AG20443 (cell line): ENCODE measurements around the gene TMEM30B.
"Not testable (repeated sequence)": the region's sequence is repeated elsewhere in the genome, so short reads cannot be mapped to it uniquely, and the experiment has no call there.

Experiments
- DNase-seq: peaks from one replicate; pipeline ENCODE4 v3.0.0; 2012; ENCODE audit warnings: low spot score, mixed read lengths

TMEM30B gene

DNA sequence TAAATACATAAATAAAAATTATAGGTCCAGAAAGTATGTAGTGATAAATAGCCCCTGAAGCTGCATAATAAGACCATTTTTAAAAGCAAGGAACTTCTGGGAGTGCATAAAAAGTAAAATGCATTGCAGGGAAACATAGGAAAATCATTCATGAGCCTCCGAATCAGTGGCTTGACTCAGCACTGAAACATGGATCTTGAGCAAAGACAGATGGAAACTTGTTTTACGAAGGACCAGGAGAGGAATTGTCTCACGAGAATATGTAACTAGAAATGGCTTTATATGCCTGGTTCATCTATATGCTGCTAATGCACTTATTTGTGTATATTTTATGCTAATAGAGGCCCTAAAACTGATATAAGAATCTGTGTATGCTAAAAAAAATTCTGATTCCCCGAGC, 14.7 kb downstream of the TMEM30B start:
- DNase-seq: no peak

DNA sequence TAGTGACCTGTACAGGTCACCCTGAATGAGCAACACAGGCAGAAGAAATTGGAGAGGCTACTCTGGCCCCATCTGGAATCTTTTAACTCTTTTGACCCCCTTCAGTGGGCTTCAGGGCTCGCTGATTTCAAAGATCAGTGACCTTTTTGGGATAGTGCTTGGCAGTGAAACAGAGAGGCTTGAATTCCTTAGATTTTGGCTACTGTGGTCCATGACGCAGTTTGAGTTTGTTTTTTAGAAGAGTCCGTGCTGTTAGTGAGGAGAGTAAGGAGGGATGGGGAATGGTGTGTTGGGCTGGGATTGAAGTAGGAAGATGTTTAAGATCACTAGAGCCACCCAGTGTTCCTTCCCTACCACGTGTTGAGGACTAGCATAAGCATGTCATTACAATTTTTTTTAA, 16.5 kb downstream of the TMEM30B start:
- no peak for DNase-seq

DNA sequence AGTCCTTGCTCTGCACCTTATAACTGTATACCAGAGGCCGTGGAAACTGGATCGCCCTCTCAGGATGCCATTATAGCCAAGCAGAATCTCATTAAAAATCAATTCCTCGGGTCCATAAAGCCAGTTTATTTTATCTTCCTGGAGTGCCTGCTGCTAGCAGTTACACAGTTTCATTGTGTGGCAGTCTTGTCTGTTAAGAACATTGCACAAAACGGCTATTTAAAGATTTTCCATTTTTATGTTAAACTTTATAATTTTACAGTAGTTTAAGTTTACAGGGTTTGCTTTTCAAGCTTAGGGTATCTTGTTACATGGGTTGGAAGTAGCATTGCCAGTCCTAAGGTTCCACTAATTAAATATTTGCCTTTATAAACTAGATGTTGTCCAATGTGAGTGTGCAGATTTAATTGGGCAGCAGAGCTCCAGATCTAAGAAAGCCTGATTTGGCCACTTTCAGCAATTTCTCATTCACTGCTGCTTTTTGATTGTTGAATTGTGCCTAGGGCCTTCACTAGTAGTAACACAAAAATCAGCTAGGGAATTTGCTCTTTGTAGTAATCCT, 17.0 kb downstream of the TMEM30B start:
- no peak for DNase-seq

DNA sequence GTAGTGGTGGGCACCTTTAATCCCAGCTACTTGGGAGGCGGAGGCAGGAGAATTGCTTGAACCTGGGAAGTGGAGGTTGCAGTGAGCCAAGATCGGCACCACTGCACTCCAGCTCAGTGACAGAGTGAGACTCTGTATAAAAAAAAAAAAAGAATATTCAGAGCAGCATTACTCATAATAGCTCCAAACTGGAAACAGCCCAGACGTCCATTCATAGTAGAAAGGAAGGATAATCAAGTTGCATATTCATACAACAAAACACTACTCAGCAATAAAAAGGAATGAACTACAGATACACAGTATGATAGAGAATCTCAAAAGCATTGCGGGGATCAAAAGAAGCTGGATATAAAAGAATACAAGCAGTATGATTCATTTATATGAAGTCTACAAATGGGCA, 19.1 kb downstream of the TMEM30B start:
- no peak for DNase-seq

DNA sequence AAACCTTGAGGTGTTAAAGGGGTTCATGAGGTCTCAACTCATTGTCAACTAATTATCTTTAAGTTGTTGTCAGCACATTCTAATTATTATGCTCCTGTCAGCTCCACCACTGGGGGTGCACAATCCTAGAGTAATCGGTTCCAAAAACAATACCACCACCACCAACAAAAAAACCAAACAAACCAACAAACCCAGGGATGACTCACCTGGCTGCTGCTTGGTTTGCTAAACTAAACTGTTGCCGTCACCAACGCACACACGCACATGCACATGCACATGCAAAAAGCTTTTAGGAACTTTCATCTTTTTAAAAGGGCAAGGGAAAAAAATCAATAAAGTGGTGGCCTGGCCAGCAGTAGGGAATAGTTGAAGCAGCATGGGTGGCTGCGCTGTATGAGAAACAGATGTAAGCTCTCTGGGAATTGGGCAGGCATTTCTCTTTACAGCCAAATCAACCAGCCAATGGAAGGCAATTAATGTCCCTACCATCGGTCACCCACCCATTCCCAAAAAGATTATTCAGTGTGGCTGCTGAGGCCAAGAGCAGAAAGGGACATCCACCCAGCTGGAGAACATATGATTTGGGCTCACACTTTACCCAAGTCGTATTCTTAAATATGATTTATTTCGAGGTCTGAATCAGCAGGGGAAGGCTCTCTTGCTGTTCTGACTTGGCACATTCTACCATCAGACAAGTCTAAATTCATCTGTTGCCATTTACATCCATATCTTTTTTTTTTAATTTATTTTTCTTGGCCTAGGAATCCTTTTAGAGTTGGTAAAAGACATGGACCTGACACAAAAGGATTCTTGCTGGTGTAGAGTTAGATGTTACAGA, 20.0 kb downstream of the TMEM30B start:
- DNase-seq: peak; percentile 56

DNA sequence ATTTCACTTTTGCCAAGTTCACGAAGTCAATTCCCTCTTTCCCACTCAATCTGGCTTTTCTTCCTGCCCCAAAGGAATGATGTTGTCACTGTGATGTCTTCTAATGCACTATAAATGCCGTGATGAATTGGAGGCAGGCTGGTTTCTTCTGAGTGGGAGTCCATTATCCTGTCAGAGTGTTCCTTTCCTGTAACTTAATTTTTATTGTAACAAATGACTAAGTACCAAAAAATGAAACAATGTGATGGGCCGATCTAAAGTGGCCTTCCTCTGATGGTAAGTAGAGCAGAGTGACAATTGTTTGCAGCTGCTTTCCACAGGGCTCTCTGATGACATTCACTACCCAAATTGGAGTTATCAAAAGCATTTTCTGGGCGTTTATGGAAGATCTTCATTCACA, 22.2 kb downstream of the TMEM30B start:
- peak; percentile 17 for DNase-seq

DNA sequence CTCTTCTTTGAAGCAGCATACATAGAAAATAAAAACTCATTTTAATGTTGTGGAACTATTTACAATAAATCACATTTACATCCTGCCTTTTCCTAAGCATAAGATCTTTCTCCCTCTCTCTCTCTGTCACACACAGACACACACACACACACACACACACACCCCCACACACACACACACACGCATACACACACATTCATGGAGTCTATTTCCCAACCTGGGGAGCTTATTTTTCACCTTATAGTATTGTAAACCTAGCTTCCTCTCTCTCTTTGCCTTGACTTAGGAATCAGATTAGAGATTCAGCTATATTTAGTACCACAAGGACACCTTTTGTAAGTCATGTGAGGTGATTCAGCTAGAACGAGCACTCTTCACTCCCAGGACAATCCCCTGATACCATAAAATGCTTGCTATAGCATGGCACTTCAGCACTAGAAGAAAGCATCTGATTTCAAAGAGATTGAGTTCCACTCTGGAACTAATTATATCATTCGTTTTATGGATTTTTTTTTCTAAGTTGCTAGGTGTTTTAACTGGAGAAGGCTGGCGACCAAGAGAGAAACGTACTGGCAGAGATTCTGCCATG, 23.6 kb downstream of the TMEM30B start:
- no peak for DNase-seq

DNA sequence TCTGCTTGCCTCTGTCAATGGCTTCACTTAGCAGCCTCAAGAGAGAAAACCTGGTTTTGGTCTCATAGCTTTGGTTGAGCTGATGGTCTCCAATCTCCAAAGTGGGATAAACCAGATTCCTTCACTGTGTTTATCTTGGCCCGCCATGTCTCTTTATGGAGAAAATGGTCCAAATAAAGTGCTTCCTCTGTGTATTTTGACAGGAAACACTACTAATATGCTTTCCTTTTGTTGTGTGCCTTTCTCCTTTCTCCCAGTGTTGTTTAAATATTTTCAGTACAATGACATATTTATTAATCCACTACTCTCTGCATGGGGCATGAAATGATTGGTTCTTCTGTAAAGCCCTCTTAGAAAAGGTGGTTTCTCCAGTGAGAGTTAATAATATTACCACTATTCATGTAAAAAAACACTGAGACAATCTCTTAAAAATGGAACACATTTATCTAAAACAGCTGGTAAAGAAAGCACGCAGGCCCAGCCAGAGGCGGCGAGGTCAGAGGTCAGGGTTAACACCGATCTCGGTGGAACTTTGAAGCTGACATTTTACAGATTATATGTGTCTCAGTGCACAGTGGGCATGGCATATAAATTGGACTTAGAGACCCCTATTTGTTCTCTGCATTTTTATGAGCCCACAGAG, 24.2 kb downstream of the TMEM30B start:
- DNase-seq: no peak

DNA sequence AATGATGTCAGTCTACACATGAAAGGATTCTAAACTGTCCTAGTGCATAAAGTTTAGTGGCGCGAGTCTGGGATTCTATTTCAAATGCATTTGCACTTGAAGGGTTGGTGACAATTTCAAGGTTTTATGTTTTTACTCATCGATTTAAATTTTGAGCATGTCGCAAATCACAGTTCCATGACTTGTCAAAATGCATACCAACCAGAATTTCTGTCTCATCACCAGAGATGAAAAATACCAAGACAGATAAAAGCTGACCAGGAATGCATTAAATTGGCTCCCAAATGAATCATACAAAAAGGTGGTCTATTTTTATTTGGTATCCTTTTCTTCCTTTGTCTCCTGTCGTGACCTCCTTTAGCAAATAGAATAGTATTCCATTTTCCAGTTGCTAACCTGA, 25.2 kb downstream of the TMEM30B start:
- no peak for DNase-seq

DNA sequence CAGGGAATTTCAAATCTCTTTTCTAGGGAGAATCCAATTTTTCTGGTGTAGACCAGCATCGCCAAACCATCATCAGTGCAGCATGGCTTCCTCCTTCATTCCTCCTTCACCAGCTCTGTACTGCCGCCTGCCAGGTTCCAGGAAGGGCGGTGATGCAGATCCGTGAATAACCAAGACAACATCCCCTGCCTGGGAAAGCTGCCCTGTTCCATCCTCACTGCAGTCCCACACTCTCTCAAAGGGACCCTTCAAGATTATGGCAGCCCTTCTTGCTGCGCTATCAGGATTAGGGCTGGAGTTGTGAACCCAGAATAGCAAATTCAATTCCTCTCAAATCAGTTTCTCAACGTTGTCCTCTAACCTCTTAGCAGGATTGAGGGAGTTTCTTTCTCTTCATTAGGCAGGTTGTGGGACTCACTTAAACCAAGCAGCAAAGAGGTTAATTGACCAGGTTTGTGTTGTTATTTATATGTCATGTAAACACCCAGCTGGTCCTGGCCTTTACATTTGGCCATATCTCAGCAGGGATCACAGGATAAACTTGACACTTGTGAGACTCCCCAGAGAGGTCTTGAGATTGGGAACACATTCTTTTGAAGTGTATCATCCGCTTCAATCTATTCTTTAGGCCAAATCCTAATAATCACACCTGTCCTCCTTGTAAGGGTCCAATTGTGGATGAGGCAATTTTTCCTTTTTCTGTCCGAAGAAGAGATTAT, 26.2 kb downstream of the TMEM30B start:
- DNase-seq: no peak

DNA sequence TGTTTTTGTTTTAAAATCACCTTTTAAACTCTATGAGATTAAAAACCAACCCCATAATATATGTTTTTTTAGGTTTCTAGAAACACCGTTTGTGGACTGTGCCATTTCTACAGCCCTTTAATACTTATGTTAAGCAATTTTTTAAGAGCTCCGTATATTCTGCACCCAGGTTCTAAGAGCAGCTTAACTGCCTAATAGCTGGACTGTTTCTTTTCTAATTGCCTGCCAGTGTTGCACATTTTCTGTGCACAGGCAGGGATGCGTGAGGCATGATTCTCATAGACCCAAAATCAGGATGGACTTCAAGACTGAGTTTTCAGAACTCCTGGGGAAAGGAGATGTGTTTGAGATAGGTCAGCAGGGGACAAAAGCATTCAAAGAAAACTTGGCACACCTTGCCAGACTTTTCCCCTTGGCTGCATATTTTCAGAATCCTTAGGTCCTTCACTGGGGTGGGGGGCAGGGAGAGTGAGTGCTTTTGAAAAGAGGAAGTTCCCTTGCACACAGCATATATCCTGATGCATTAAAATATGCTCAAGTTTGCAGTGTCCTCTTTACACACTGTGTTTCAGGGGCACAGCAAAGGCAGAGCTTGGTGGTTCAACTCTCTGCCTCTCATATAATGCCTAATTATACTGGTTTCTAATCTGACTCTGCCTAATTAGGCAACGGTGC, 27.9 kb downstream of the TMEM30B start:
- no peak for DNase-seq

DNA sequence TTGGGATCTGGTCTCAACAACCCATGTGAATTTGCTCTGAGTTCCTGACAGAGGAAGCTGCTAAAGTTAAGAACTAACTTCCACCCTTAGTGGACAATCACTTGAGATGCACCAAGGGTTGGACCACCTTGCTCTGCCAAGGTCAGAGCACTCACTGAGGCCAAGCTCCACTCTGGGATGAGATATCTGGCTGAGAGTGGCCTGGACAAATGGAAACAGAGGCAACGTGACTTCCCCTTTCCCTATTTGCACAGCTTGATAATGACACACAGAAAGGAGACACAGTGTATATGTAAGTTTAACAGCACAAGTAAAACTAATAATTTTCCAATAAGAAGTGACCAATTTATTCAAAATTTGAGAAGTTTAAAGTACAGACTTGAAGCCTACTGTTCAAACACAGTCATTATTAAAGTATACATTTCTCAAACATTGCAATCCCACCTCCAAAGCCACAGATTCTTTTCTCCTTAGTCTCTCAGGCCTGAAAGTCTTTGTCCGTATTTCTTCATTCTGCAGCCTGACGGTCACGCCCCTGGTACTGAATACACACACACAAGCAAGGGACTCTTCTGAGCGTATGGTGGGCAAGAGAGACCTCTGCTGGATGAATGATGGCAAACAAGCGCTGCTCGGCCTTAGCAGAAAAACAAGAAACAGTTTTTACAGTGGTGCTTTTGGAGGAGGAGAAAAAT, 28.6 kb downstream of the TMEM30B start:
- DNase-seq: peak; percentile 91

DNA sequence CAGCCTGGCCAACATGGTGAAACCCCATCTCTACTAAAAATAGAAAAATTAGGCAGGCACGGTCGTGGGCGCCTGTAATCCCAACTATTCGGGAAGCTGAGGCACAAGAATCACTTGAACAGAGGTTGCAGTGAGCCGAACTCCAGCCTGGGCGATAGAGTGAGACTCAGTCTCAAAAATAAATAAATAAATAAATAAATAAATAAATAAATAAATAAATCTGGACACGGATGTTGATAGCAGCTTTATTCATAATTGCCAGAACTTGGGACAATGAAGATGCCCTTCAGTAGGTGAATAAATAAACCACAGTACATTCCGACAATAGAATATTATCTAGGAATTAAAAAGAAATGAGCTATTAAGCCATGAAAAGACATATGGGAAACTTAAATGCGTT, 31.1 kb downstream of the TMEM30B start:
- DNase-seq: no peak

DNA sequence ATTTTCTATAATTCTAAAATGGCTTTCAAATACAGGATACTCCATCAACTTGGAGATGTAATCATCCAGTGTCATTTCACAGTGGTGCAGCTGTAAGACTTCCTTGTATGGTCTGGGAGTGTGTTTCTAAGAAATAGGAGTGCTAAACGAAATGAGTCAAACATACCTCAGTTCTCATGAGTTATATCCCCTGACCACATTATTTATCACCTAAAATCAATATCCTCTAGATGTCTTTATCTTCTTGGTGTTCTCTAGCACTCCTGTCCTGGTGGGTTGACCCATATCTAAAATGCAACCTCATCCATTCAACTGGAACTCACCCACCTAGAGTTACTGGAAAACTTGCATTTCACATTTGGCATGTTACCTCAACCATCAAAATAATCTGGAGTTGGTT, 33.2 kb downstream of the TMEM30B start:
- no peak for DNase-seq

DNA sequence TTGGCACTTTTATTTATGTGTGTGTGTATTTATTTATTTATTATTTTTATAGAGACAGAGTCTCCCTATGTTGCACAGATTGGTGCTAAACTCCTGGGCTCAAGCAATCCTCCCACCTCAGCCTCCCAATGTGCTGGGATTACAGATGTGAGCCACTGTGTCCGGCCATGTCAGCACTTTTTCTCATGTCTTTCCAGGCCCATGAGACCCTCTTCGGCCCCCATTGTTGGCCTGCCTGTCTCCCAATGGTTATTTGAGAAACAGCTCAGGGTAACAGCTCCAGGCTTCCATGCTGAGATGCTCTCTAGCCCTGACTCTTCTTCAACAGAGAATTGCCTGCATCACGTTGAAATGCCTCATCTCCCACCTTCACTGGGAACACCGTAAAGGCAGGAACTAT, 34.4 kb downstream of the TMEM30B start:
- DNase-seq: no peak

DNA sequence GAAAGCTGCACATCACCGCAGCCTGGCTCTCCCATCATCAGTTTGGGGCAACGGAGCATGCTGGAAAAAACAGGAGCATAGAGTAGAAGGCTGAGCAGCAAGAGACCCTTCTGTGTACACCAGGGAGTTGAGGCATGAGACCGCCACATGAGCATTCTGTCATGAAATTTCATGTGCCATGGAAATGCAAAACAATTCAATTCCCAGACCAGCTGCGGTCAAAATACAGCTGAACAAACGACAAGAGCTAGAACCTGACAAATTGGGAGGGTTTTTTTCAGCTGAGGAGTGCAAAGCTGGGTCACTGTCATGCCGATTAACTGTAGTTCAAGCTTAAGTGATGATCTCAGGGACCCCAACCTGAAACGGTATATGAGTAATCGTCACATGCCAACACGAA, 37.1 kb downstream of the TMEM30B start:
- no peak for DNase-seq

DNA sequence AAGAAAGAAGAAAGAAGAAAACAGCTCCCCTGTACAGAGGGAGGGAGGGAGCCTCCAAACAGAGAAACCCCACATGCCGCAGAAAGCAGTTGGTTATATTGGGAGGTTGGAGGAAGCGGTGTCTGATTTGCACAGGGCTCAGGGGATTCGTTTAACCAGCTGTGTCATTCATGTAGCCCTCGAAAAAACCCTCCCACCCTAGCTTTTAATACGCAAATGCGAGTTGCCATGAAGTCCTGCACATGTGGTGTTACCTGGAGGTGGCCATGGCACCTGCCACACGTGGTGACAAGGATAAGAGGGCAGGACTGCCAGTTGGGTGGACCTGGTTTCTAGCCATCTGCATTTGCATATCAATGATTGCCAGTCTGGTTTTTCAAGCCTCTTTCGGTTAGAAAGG, 40.9 kb downstream of the TMEM30B start:
- DNase-seq: no peak

DNA sequence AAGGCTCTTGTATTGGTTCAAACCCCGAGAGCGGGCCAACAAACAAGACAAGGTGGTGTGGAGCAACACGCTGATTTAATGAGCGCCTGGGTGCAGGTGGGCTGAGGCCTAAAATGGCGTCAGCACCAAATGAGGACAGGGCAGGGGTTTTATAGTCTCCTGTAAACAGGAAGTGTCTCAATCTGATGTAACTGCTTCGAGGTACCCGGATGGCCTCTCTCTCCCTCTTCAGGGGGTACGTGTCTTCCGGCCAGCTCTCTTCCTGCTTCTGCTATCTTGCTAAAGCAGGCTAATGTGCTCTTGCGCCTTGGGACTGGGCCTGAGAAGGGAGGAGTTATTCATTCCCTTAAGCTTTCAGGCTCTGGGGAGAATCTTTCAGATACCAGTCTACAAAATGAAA, 41.9 kb downstream of the TMEM30B start:
- not testable (repeated sequence) for DNase-seq

DNA sequence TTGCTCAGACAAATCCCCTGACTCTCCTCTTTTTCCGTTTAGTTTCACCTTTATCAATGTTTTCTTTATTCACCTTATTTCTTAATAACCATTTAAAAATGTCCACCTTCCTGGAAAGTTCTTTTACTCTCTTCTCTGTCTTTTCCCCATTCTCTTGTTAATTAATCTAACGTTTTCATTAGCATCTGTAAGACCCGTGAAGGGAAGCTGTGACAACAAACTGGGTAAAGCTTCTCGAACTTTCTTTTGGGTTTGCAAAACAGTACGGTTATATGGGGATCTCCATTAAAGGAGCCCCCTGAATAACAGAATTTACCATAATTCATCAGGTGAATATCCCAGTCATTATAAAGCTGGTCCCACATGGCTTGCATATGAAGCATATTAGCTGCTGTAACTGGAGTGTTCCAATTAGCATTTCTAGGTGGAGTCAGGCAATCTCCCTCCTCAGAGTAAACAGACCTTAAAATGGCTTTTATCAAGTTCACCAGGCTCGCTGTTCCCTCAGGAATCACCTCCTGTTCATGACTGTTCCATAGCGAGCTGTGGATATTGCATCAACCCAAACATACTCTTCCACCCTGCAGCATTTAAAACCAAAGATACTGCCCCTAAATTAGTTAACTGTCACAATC, 42.4 kb downstream of the TMEM30B start:
- DNase-seq: no peak

DNA sequence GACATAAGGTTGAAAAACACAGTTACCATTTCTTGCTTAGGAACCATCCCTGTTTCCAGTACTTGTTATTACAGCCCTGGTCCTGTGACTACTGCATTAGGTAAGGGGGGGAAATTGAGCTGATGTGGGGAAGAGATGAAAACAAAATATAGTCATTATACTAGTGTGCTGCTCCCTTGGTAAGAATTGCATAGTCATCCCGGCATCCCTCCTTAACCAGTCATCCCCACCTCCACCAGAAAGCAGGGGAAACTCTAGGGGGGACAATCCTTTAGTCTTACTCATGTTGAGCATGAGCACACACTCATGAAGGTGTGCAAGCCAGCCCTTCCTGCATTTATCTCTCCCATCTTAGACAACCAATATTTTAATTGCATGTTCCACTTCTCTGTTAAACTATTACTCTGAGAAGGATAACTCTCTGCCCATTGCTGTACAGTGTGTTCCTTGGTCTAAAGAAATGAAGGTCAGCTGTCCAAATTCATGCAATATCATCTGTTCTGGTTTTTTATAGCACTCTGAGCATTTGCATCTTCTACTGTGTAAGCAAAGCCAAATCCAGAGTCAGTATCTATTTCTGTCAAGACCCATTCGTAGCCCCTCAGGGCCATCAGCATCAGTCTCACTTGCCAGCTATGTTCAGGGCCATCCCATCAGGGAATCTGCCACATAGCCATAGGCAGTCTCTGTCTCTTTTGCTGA, 46.8 kb downstream of the TMEM30B start:
- DNase-seq: no peak
